22Rv1 (cell line): ENCODE data around the gene TACR2.

Experiments
- CTCF ChIP-seq: fragments of 450-650 bp; IDR thresholded peaks from 2 replicates; pipeline ENCODE4 v1.5.1; 2017; ENCODE audit warnings: mild to moderate bottlenecking
- ZFX ChIP-seq: fragments of 450-650 bp; IDR thresholded peaks from 2 replicates; pipeline ENCODE4 v1.6.1; 2017; ENCODE audit warnings: antibody characterized with exemption, borderline replicate concordance

DNA sequence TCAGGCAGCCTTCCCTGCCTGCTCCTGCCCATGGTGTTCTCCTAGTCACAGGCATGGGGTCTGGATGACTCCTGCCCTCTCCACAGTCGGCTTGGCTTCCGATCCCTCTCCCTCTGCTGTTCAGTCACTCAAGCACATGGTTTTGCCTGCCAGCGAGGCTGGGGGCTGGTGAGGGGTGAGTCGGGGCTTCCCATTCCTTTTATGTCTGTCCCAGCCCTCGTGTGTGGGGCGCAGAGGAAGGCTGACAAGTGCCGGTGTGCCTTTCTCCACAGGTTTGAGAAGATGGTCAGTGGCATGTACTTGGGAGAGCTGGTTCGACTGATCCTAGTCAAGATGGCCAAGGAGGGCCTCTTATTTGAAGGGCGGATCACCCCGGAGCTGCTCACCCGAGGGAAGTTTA is 40.1 kb downstream of the TACR2 start:
- TF ChIP-seq CTCF (no peak), ZFX (no peak)
